IPS-NIHi7 (cell line): ENCODE results near the gene TPGS2.
"Not testable (repeated sequence)": the region's sequence is repeated elsewhere in the genome, so short reads cannot be mapped to it uniquely, and the experiment has no call there.

Source experiments
- DNase-seq: peaks from one replicate; pipeline ENCODE4 v3.0.0; 2012; ENCODE audit warnings: mixed read lengths; ENCODE audit errors: extremely low spot score

TPGS2 gene

GRCh38 chr18:36828630-36829361 lies at the start of gene TPGS2, which contains the start of gene KIAA1328:
Gene TPGS2, minus strand, starts transcription at chr18:36829002. Its CDS starts 235 bp downstream, at chr18:36828767.
Gene KIAA1328, plus strand, starts transcription at chr18:36829127. Its CDS starts 12 bp downstream, at chr18:36829139.
- peak; percentile 89 for DNase-seq

- DNase-seq, result not testable (repeated sequence)
Observed at GRCh38 chr18:36873826-36874225, 45.0 kb upstream of the TPGS2 start.

- DNase-seq, result no peak
Observed at GRCh38 chr18:36872329-36872728, 43.5 kb upstream of the TPGS2 start.

- no peak for DNase-seq
Observed at GRCh38 chr18:36871801-36872200, 43.0 kb upstream of the TPGS2 start.

- DNase-seq, result no peak
Observed at GRCh38 chr18:36867056-36867455, 38.3 kb upstream of the TPGS2 start.

- DNase-seq, result no peak
Observed at GRCh38 chr18:36862182-36862581, 33.4 kb upstream of the TPGS2 start.

GRCh38 chr18:36856815-36857214 lies 28.0 kb upstream of the TPGS2 start:
- DNase-seq, result no peak

GRCh38 chr18:36851202-36851590 lies 22.4 kb upstream of the TPGS2 start:
- no peak for DNase-seq

- no peak for DNase-seq
Observed at GRCh38 chr18:36850527-36851201, 21.9 kb upstream of the TPGS2 start.

- DNase-seq, result no peak
Observed at GRCh38 chr18:36849288-36850006, 20.6 kb upstream of the TPGS2 start.

- no peak for DNase-seq
Observed at GRCh38 chr18:36848609-36849008, 19.8 kb upstream of the TPGS2 start.

GRCh38 chr18:36843784-36844183 lies 15.0 kb upstream of the TPGS2 start:
- no peak for DNase-seq

GRCh38 chr18:36843199-36843598 lies 14.4 kb upstream of the TPGS2 start:
- DNase-seq, result no peak

GRCh38 chr18:36839835-36840234 lies 11.0 kb upstream of the TPGS2 start:
- DNase-seq, result no peak

- DNase-seq, result no peak
Observed at GRCh38 chr18:36835927-36836326, 7.1 kb upstream of the TPGS2 start.

- no peak for DNase-seq
Observed at GRCh38 chr18:36833120-36833519, 4.3 kb upstream of the TPGS2 start.

- DNase-seq, result no peak
Observed at GRCh38 chr18:36831139-36831538, 2.3 kb upstream of the TPGS2 start.

GRCh38 chr18:36830158-36830495 lies 1.3 kb upstream of the TPGS2 start:
- DNase-seq, result no peak

GRCh38 chr18:36829362-36830157 lies 758 bp upstream of the TPGS2 start:
- no peak for DNase-seq

GRCh38 chr18:36828157-36828629 lies 609 bp downstream of the TPGS2 start:
- peak; percentile 39 for DNase-seq

- no peak for DNase-seq
Observed at GRCh38 chr18:36826556-36826955, 2.2 kb downstream of the TPGS2 start.

GRCh38 chr18:36825526-36825925 lies 3.3 kb downstream of the TPGS2 start:
- no peak for DNase-seq
